T-cell (primary cell): Measurements from ENCODE around the gene ARHGAP12. TPM values are rescaled to one million over a fixed set of nuclear protein-coding genes. Genes with fewer than 3 reads are reported as not detected.
A peak's percentile ranks its signal among the peaks of the same experiment; 100 is the strongest.

Source experiments
- ATAC-seq, 4 experiments: fragments of 200-7000 bp in 3 of 4; fragments of 150-1000 bp in 1 of 4; cut with Tn5 transposase; replicated peaks in 1 of 4; 1 replicate in 3 of 4; 2 replicates in 1 of 4; pipeline ENCODE4 v1.10.0; 2021; ENCODE audit warnings: moderate library complexity in 3 of 4, mild to moderate bottlenecking in 2 of 4, moderate number of reproducible peaks in 1 of 4
- CTCF ChIA-PET, 2 donors: fragments of 300-600 bp; sonication (Branson Sonifier 250); formaldehyde crosslinking; loops; one replicate each; lab custom pipeline; 2022; ENCODE audit warnings: antibody characterized with exemption in 2 of 2; lab: Charles Lee
- POLR2A ChIA-PET, 2 donors: fragments of 300-600 bp; sonication (Branson Sonifier 250); formaldehyde crosslinking; loops; one replicate each; lab custom pipeline; 2022; ENCODE audit warnings: antibody characterized with exemption in 2 of 2; lab: Charles Lee
- DNase-seq, 35 experiments: peaks; one replicate each; pipeline versions ENCODE4 v3.0.0 to v3.0.0-alpha.2; 2013 to 2023
- H3K27ac ChIP-seq: one replicate; pipeline ENCODE4 v1.5.1; 2013; ENCODE audit warnings: low read length
- H3K27me3 ChIP-seq, 2 experiments: replicated peaks in 1 of 2; 1 replicate in 1 of 2; 2 replicates in 1 of 2; pipeline versions ENCODE4 v1.6.1 to v1.7.0; 2013; ENCODE audit warnings: low read length in 1 of 2, mixed read lengths in 1 of 2; ENCODE audit not compliant: control insufficient read depth in 2 of 2, insufficient read depth in 2 of 2; ENCODE audit errors: extremely low read depth in 1 of 2
- H3K36me3 ChIP-seq, 2 donors: 1 replicate in 1 of 2; 2 replicates in 1 of 2; pipeline versions ENCODE4 v1.6.1 to v1.7.0; 2013; ENCODE audit warnings: low read length in 1 of 2; ENCODE audit not compliant: control insufficient read depth in 2 of 2, insufficient read depth in 1 of 2; ENCODE audit errors: extremely low read depth in 1 of 2
- H3K4me1 ChIP-seq, 2 experiments: 1 replicate in 1 of 2; 2 replicates in 1 of 2; pipeline versions ENCODE4 v1.6.1 to v1.7.0; 2013; ENCODE audit warnings: low read length in 2 of 2, mixed read lengths in 1 of 2; ENCODE audit not compliant: insufficient read depth in 2 of 2, control insufficient read depth in 1 of 2; ENCODE audit errors: extremely low read depth in 1 of 2
- H3K4me3 ChIP-seq, 2 donors: 1 replicate in 1 of 2; 2 replicates in 1 of 2; pipeline versions ENCODE4 v1.5.1 to v1.7.0; 2013; ENCODE audit warnings: mild to moderate bottlenecking in 2 of 2, low read length in 1 of 2, moderate library complexity in 1 of 2; ENCODE audit not compliant: control insufficient read depth in 1 of 2; ENCODE audit errors: extremely low read depth in 1 of 2
- H3K9me3 ChIP-seq: 2 replicates; pipeline ENCODE4 v1.7.0; 2013
- H3K27ac Mint-ChIP-seq, 2 donors: one replicate each; pipeline ENCODE4 v1.8.0; 2020 to 2021; ENCODE audit warnings: mild to moderate bottlenecking in 2 of 2, mixed read lengths in 2 of 2
- H3K27me3 Mint-ChIP-seq, 2 donors: one replicate each; pipeline ENCODE4 v1.8.0; 2021 to 2022; ENCODE audit warnings: mixed read lengths in 2 of 2
- H3K36me3 Mint-ChIP-seq: one replicate; pipeline ENCODE4 v1.8.0; 2021; ENCODE audit warnings: mixed read lengths
- H3K4me1 Mint-ChIP-seq, 3 donors: one replicate each; pipeline ENCODE4 v1.8.0; 2020 to 2022; ENCODE audit warnings: mixed read lengths in 3 of 3, mild to moderate bottlenecking in 1 of 3
- H3K4me3 Mint-ChIP-seq, 3 donors: one replicate each; pipeline ENCODE4 v1.8.0; 2020 to 2022; ENCODE audit warnings: mild to moderate bottlenecking in 3 of 3, mixed read lengths in 3 of 3, moderate library complexity in 3 of 3
- H3K9me3 Mint-ChIP-seq, 3 donors: one replicate each; pipeline ENCODE4 v1.8.0; 2020 to 2022; ENCODE audit warnings: mixed read lengths in 3 of 3
- WGBS: methylation state at CpG from one replicate; pipeline ENCODE4 v1.1.5; 2013; ENCODE audit warnings: missing lambda C conversion rate; ENCODE audit not compliant: insufficient coverage; 5-methylcytosine and 5-hydroxymethylcytosine counted together
- total RNA-seq, 35 experiments: library from RNA in 6 of 35; stranded (reverse) in 6 of 35; fragments of 120-200 nt in 1 of 35; gene quantifications; one replicate each; pipeline versions ENCODE4 v1.2.1 to v1.2.4 and lab custom pipeline; 2013 to 2026

Gene ARHGAP12
- total RNA-seq, 5 donors from 2014 or later (not counting 1 experiment from before 2014, with no cell fraction given): 19.1 to 24.6 (median 23.0) TPM

- no CpG with 5 or more reads among the region's 1 CpG for WGBS
- Mint-ChIP-seq H3K4me1 (peaks cover 16 to 48% (median 17%) of the 10 kb centered on the region in 3 donors), H3K36me3 (peaks cover 38% of the 10 kb centered on the region), H3K27me3 (no peaks in the 10 kb centered on the region), H3K9me3 (no peaks in the 10 kb centered on the region), H3K27ac (no peak overlapping the region), H3K4me3 (no peak overlapping the region)
- ChIA-PET POLR2A (no interaction called here), CTCF (interaction anchor here in 1 of 2 donors (0.6 kb wide), 1 partner anchor 1088 kb away, joined by 7 read pairs; no protein-coding TSS in a partner anchor)
- no peak overlapping the region for H3K27ac ChIP-seq
- ATAC-seq: no peak
- H3K36me3 ChIP-seq: peaks cover 7 to 8% of the 10 kb centered on the region in 2 donors
- H3K27me3 ChIP-seq: no peaks in the 10 kb centered on the region
- H3K9me3 ChIP-seq: no peaks in the 10 kb centered on the region
- no peaks in the 10 kb centered on the region for H3K4me1 ChIP-seq
- DNase-seq: no peak
- no peak overlapping the region for H3K4me3 ChIP-seq
These were observed 77.4 kb downstream of the ARHGAP12 start for GRCh38 chr10:31851216-31851615.

- DNase-seq: no peak
- ATAC-seq: no peak
- Histone ChIP-seq H3K27me3 (no peaks in the 10 kb centered on the region), H3K36me3 (peaks cover 7 to 8% of the 10 kb centered on the region in 2 donors), H3K27ac (no peak overlapping the region), H3K9me3 (no peaks in the 10 kb centered on the region), H3K4me1 (no peaks in the 10 kb centered on the region), H3K4me3 (no peak overlapping the region)
- H3K36me3 Mint-ChIP-seq: peaks cover 41% of the 10 kb centered on the region
- H3K27ac Mint-ChIP-seq: no peak overlapping the region
- H3K9me3 Mint-ChIP-seq: no peaks in the 10 kb centered on the region
- no peaks in the 10 kb centered on the region for H3K27me3 Mint-ChIP-seq
- peaks cover 22 to 25% (median 24%) of the 10 kb centered on the region in 3 donors for H3K4me1 Mint-ChIP-seq
- ChIA-PET POLR2A (no interaction called here), CTCF (no interaction called here)
- H3K4me3 Mint-ChIP-seq: no peak overlapping the region
These were observed 81.1 kb downstream of the ARHGAP12 start for GRCh38 chr10:31847515-31847914.

GRCh38 chr10:31838709-31839108 lies 89.9 kb downstream of the ARHGAP12 start:
- ChIA-PET POLR2A (no interaction called here), CTCF (interaction anchor here in 1 of 2 donors (0.7 kb wide), 1 partner anchor 1196 kb away, joined by 6 read pairs; no protein-coding TSS in a partner anchor)
- no peak overlapping the region for H3K4me3 ChIP-seq
- Mint-ChIP-seq H3K36me3 (peaks cover 26% of the 10 kb centered on the region), H3K27me3 (no peaks in the 10 kb centered on the region), H3K4me3 (no peak overlapping the region), H3K9me3 (no peaks in the 10 kb centered on the region), H3K27ac (no peak overlapping the region), H3K4me1 (peaks cover 1 to 15% (median 5%) of the 10 kb centered on the region in 3 donors)
- peaks cover 0 to 2% of the 10 kb centered on the region in 2 experiments for H3K4me1 ChIP-seq
- no peak overlapping the region for H3K27ac ChIP-seq
- peaks cover 0 to 4% of the 10 kb centered on the region in 2 donors for H3K36me3 ChIP-seq
- ATAC-seq (no peak), DNase-seq (no peak)
- 93% methylated on average over 3 of the region's 7 CpGs for WGBS
- no peaks in the 10 kb centered on the region for H3K27me3 ChIP-seq
- no peaks in the 10 kb centered on the region for H3K9me3 ChIP-seq

GRCh38 chr10:31838065-31838464 lies 90.6 kb downstream of the ARHGAP12 start:
- H3K4me1 Mint-ChIP-seq: peaks cover 7 to 18% (median 11%) of the 10 kb centered on the region in 3 donors
- peaks cover 0 to 4% of the 10 kb centered on the region in 2 donors for H3K36me3 ChIP-seq
- POLR2A ChIA-PET: no interaction called here
- no peaks in the 10 kb centered on the region for H3K9me3 ChIP-seq
- CTCF ChIA-PET: no interaction called here
- H3K9me3 Mint-ChIP-seq: no peaks in the 10 kb centered on the region
- no peak overlapping the region for H3K4me3 ChIP-seq
- 100% methylated on average over 1 of the region's 1 CpG for WGBS
- no peak overlapping the region for H3K27ac Mint-ChIP-seq
- H3K4me3 Mint-ChIP-seq: no peak overlapping the region
- no peaks in the 10 kb centered on the region for H3K27me3 ChIP-seq
- DNase-seq (no peak), ATAC-seq (no peak)
- no peak overlapping the region for H3K27ac ChIP-seq
- peaks cover 29% of the 10 kb centered on the region for H3K36me3 Mint-ChIP-seq
- no peaks in the 10 kb centered on the region for H3K27me3 Mint-ChIP-seq
- H3K4me1 ChIP-seq: peaks cover 0 to 6% of the 10 kb centered on the region in 2 experiments

GRCh38 chr10:31836569-31837406 lies 91.8 kb downstream of the ARHGAP12 start:
- H3K4me1 ChIP-seq: peaks cover 0 to 6% of the 10 kb centered on the region in 2 experiments
- DNase-seq (peak in 2 of 35 experiments; percentile 5 to 16), ATAC-seq (no peak)
- 100% methylated on average over 6 of the region's 9 CpGs for WGBS
- no peaks in the 10 kb centered on the region for H3K27me3 Mint-ChIP-seq
- CTCF ChIA-PET: interaction anchor here in 1 of 2 donors (0.6 kb wide), 1 partner anchor 529 kb away, joined by 5 read pairs; no protein-coding TSS in a partner anchor
- H3K9me3 ChIP-seq: no peaks in the 10 kb centered on the region
- peaks cover 0 to 4% of the 10 kb centered on the region in 2 donors for H3K36me3 ChIP-seq
- POLR2A ChIA-PET: interaction anchor here in 1 of 2 donors (0.7 kb wide), 1 partner anchor 752 kb away, joined by 3 read pairs; no protein-coding TSS in a partner anchor
- H3K4me3 ChIP-seq: no peak overlapping the region
- H3K9me3 Mint-ChIP-seq: no peaks in the 10 kb centered on the region
- no peak overlapping the region for H3K27ac ChIP-seq
- peaks cover 27% of the 10 kb centered on the region for H3K36me3 Mint-ChIP-seq
- no peak overlapping the region for H3K4me3 Mint-ChIP-seq
- H3K27me3 ChIP-seq: no peaks in the 10 kb centered on the region
- H3K27ac Mint-ChIP-seq: no peak overlapping the region
- H3K4me1 Mint-ChIP-seq: peaks cover 8 to 15% (median 13%) of the 10 kb centered on the region in 3 donors

DNA sequence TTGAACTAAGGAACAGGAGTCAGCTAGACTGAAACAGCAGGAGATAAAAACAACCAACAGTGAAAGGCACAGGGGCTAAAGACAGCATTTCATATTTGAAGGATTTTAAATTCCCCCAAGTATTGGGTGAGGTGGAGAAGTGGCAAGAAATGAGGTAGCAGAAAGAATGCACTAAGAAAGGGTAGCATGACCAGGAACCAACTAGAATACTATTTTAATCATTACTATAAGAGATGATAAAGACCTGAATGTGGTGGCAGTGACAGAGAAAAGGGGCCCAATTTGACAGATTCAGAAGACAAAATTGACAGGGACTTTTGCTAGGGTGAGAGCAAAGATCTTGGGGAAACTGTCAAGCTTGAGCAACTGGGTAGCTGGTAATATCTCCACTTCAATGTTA lies 94.9 kb downstream of the ARHGAP12 start:
- ChIA-PET POLR2A (no interaction called here), CTCF (no interaction called here)
- no peaks in the 10 kb centered on the region for H3K9me3 Mint-ChIP-seq
- no peaks in the 10 kb centered on the region for H3K27me3 ChIP-seq
- peaks cover 0 to 6% of the 10 kb centered on the region in 2 experiments for H3K4me1 ChIP-seq
- ATAC-seq (no peak), DNase-seq (no peak)
- no peak overlapping the region for H3K4me3 ChIP-seq
- no peaks in the 10 kb centered on the region for H3K36me3 ChIP-seq
- no peak overlapping the region for H3K4me3 Mint-ChIP-seq
- no peaks in the 10 kb centered on the region for H3K9me3 ChIP-seq
- no peak overlapping the region for H3K27ac ChIP-seq
- H3K4me1 Mint-ChIP-seq: peaks cover 8 to 15% (median 13%) of the 10 kb centered on the region in 3 donors
- H3K27ac Mint-ChIP-seq: peak overlapping the region in 1 of 2 donors; percentile 29
- H3K36me3 Mint-ChIP-seq: peaks cover 31% of the 10 kb centered on the region
- H3K27me3 Mint-ChIP-seq: no peaks in the 10 kb centered on the region
